ENCODE results near the gene GPC5.
"Not testable (repeated sequence)": the region's sequence is repeated elsewhere in the genome, so short reads cannot be mapped to it uniquely, and the experiment has no call there.

GPC5 gene

GRCh38 chr13:92452840-92453239, 1054.4 kb downstream of the GPC5 start:
- Histone ChIP-seq H3K9me3 (ENCODE audit: control insufficient read depth in 2 of 2, low read length in 2 of 2) (no peaks in the 10 kb centered on the region), H3K4me3 (ENCODE audit: low read length in 2 of 2) (no peak overlapping the region), H3K27ac (ENCODE audit: low read depth in 2 of 2, low read length in 2 of 2) (no peak overlapping the region), H3K4me1 (ENCODE audit: control insufficient read depth in 2 of 2, insufficient read depth in 2 of 2, low read length in 2 of 2) (no peaks in the 10 kb centered on the region), H3K36me3 (ENCODE audit: control insufficient read depth in 2 of 2, insufficient read depth in 2 of 2, low read length in 2 of 2) (no peaks in the 10 kb centered on the region), H3K9ac (ENCODE audit: low read depth in 1 of 2, low read length in 2 of 2) (no peak overlapping the region), H3K27me3 (ENCODE audit: control insufficient read depth in 2 of 2, insufficient read depth in 2 of 2, low read length in 2 of 2) (no peaks in the 10 kb centered on the region)

DNA sequence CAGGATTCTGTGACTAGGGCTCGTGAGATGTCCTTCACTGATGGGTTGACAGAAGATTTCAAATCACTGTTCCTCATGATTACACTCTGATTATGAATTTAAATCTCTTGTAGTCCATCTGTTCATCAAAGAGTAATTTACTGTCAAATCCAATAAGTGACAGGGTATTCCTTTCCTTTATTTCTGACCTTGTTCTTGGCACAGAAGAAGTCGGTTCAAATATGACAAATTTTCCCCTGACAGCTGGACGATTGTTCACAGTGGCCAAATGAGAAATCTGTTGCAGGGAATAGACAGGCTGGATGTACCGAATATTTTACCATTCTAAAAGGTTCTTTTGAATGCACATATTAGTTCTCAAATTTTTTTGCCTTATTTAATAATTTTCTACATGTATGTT, 1060.9 kb downstream of the GPC5 start:
- Histone ChIP-seq H3K9me3 (ENCODE audit: control insufficient read depth in 2 of 2, low read length in 2 of 2) (no peaks in the 10 kb centered on the region), H3K4me1 (ENCODE audit: control insufficient read depth in 2 of 2, insufficient read depth in 2 of 2, low read length in 2 of 2) (no peaks in the 10 kb centered on the region), H3K36me3 (ENCODE audit: control insufficient read depth in 2 of 2, insufficient read depth in 2 of 2, low read length in 2 of 2) (no peaks in the 10 kb centered on the region), H3K27ac (ENCODE audit: low read depth in 2 of 2, low read length in 2 of 2) (no peak overlapping the region), H3K27me3 (ENCODE audit: control insufficient read depth in 2 of 2, insufficient read depth in 2 of 2, low read length in 2 of 2) (no peaks in the 10 kb centered on the region), H3K4me3 (ENCODE audit: low read length in 2 of 2) (no peak overlapping the region), H3K9ac (ENCODE audit: low read depth in 1 of 2, low read length in 2 of 2) (no peak overlapping the region)

GRCh38 chr13:92460479-92460878, 1062.1 kb downstream of the GPC5 start:
- no peaks in the 10 kb centered on the region for H3K9me3 ChIP-seq (ENCODE audit: control insufficient read depth in 2 of 2, low read length in 2 of 2)
- H3K36me3 ChIP-seq (ENCODE audit: control insufficient read depth in 2 of 2, insufficient read depth in 2 of 2, low read length in 2 of 2), result no peaks in the 10 kb centered on the region
- H3K9ac ChIP-seq (ENCODE audit: low read depth in 1 of 2, low read length in 2 of 2), result no peak overlapping the region
- H3K27me3 ChIP-seq (ENCODE audit: control insufficient read depth in 2 of 2, insufficient read depth in 2 of 2, low read length in 2 of 2), result no peaks in the 10 kb centered on the region
- H3K4me1 ChIP-seq (ENCODE audit: control insufficient read depth in 2 of 2, insufficient read depth in 2 of 2, low read length in 2 of 2), result no peaks in the 10 kb centered on the region
- H3K27ac ChIP-seq (ENCODE audit: low read depth in 2 of 2, low read length in 2 of 2), result peak overlapping the region in 1 of 2 donors; percentile 35
- H3K4me3 ChIP-seq (ENCODE audit: low read length in 2 of 2), result no peak overlapping the region

DNA sequence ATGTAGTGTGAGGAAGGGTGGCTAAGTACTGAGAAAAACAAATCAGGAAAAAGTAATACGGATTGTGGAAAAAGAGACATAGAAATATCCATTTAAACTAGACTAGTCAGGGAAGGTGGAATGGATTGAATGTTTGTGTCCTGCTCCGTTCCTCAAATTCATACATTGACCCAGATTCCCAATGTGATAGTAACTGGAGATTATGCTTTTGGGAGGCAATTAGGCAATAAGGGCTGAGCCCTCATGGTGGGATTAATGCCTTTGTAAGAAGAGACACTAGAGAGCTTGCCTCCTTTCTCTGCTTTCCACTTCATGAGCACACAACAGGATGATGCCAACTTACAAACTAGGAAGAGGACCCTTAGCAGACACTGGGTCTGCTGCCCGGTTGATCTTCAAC, 1063.0 kb downstream of the GPC5 start:
- H3K4me1 ChIP-seq (ENCODE audit: control insufficient read depth in 2 of 2, insufficient read depth in 2 of 2, low read length in 2 of 2), result no peaks in the 10 kb centered on the region
- no peaks in the 10 kb centered on the region for H3K36me3 ChIP-seq (ENCODE audit: control insufficient read depth in 2 of 2, insufficient read depth in 2 of 2, low read length in 2 of 2)

DNA sequence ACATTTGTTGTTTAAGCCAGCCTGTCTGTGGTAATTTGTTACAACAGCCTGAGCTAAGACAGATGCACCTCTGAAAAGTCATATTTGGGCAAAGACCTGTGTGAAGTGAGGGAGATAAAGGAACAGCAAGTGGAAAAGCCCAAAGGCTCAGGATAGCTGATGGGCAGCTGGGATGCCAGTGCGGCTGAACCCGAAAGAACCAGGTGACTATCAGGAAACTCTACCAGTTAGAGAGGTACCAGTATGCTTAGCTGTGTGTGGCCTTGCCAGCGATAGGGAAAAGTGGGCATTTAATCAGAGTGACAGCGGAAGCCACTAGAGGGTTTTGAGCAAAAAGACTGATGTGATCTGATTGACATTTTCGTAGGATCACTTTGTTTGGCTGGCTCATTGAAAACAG, 1063.4 kb downstream of the GPC5 start:
- Histone ChIP-seq H3K27ac (ENCODE audit: low read depth in 2 of 2, low read length in 2 of 2) (no peak overlapping the region), H3K4me3 (ENCODE audit: low read length in 2 of 2) (no peak overlapping the region), H3K4me1 (ENCODE audit: control insufficient read depth in 2 of 2, insufficient read depth in 2 of 2, low read length in 2 of 2) (no peaks in the 10 kb centered on the region), H3K9me3 (ENCODE audit: control insufficient read depth in 2 of 2, low read length in 2 of 2) (no peaks in the 10 kb centered on the region), H3K36me3 (ENCODE audit: control insufficient read depth in 2 of 2, insufficient read depth in 2 of 2, low read length in 2 of 2) (no peaks in the 10 kb centered on the region), H3K27me3 (ENCODE audit: control insufficient read depth in 2 of 2, insufficient read depth in 2 of 2, low read length in 2 of 2) (no peaks in the 10 kb centered on the region), H3K9ac (ENCODE audit: low read depth in 1 of 2, low read length in 2 of 2) (no peak overlapping the region)

More for the DNA sequence above, 1063.0 kb downstream of the GPC5 start:
- Histone ChIP-seq H3K4me3 (ENCODE audit: low read length in 2 of 2) (no peak overlapping the region), H3K9me3 (ENCODE audit: control insufficient read depth in 2 of 2, low read length in 2 of 2) (no peaks in the 10 kb centered on the region), H3K27me3 (ENCODE audit: control insufficient read depth in 2 of 2, insufficient read depth in 2 of 2, low read length in 2 of 2) (no peaks in the 10 kb centered on the region), H3K9ac (ENCODE audit: low read depth in 1 of 2, low read length in 2 of 2) (no peak overlapping the region), H3K27ac (ENCODE audit: low read depth in 2 of 2, low read length in 2 of 2) (no peak overlapping the region)

- Histone ChIP-seq H3K27ac (ENCODE audit: low read depth in 2 of 2, low read length in 2 of 2) (no peak overlapping the region), H3K4me1 (ENCODE audit: control insufficient read depth in 2 of 2, insufficient read depth in 2 of 2, low read length in 2 of 2) (no peaks in the 10 kb centered on the region), H3K4me3 (ENCODE audit: low read length in 2 of 2) (no peak overlapping the region), H3K27me3 (ENCODE audit: control insufficient read depth in 2 of 2, insufficient read depth in 2 of 2, low read length in 2 of 2) (no peaks in the 10 kb centered on the region), H3K9me3 (ENCODE audit: control insufficient read depth in 2 of 2, low read length in 2 of 2) (no peaks in the 10 kb centered on the region), H3K9ac (ENCODE audit: low read depth in 1 of 2, low read length in 2 of 2) (no peak overlapping the region), H3K36me3 (ENCODE audit: control insufficient read depth in 2 of 2, insufficient read depth in 2 of 2, low read length in 2 of 2) (no peaks in the 10 kb centered on the region)
Observed at GRCh38 chr13:92463134-92463533, 1064.7 kb downstream of the GPC5 start.

DNA sequence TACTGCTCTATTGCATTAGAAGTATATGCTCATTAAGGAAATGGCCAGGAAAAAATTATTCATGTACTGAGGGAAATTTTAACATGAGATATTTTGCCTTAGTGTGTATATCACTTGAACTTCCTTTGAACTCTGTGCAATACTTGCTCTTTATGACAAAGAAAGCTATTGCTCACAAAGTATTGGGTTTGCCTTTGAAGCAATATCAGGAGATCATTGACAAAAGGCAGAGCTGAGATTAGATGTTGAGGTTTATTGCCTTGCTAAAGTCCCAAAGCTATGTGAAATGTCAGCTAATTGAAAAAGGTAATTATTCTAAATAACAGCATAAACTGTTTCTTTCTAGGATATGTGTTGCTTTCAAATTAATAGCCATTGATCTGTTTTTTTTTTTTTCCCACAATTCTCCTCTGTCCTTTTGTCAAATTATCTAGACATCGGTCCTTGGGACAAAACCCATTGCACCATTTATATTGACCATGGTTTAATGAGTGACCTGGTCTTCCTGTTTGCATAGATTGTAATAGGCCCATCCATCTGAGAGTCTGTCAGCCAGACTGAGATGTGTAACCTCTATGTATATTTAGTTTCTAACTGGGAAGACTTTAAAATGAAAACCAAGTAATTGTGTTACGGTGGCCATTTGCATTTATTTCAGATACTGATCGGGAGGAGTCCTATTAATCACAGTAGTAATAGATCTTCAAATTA, 1075.5 kb downstream of the GPC5 start:
- H3K27ac ChIP-seq (ENCODE audit: low read depth in 2 of 2, low read length in 2 of 2), result no peak overlapping the region
- peaks cover 0 to 5% of the 10 kb centered on the region in 2 donors for H3K4me1 ChIP-seq (ENCODE audit: control insufficient read depth in 2 of 2, insufficient read depth in 2 of 2, low read length in 2 of 2)
- H3K9me3 ChIP-seq (ENCODE audit: control insufficient read depth in 2 of 2, low read length in 2 of 2), result no peaks in the 10 kb centered on the region

DNA sequence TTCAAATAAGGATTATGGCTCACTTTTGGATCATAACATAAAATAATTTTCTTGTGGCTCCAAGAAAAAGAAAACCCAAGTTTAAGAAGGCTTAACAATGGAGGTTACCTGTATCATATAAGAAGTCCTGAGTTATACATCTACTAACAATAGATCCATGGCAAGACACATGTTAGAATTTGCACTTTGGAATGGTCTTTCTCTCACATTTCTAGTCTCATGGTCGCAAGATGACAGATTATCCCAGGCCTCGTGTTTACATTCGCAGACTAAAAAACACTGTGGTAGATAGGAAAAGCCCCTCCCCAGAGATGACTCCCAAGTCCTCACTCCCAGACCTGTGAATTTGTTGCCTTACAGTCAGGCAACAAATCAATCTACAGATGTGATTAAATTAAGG, 1082.0 kb downstream of the GPC5 start:
- no peak overlapping the region for H3K9ac ChIP-seq (ENCODE audit: low read depth in 1 of 2, low read length in 2 of 2)
- H3K27ac ChIP-seq (ENCODE audit: low read depth in 2 of 2, low read length in 2 of 2), result no peak overlapping the region

More for the DNA sequence above, 1075.5 kb downstream of the GPC5 start:
- Histone ChIP-seq H3K36me3 (ENCODE audit: control insufficient read depth in 2 of 2, insufficient read depth in 2 of 2, low read length in 2 of 2) (no peaks in the 10 kb centered on the region), H3K4me3 (ENCODE audit: low read length in 2 of 2) (no peak overlapping the region), H3K9ac (ENCODE audit: low read depth in 1 of 2, low read length in 2 of 2) (no peak overlapping the region), H3K27me3 (ENCODE audit: control insufficient read depth in 2 of 2, insufficient read depth in 2 of 2, low read length in 2 of 2) (no peaks in the 10 kb centered on the region)

GRCh38 chr13:92482790-92483189, 1084.4 kb downstream of the GPC5 start:
- not testable (repeated sequence) for H3K27ac ChIP-seq (ENCODE audit: low read depth in 2 of 2, low read length in 2 of 2); H3K4me3 ChIP-seq (ENCODE audit: low read length in 2 of 2); H3K9me3 ChIP-seq (ENCODE audit: control insufficient read depth in 2 of 2, low read length in 2 of 2); H3K4me1 ChIP-seq (ENCODE audit: control insufficient read depth in 2 of 2, insufficient read depth in 2 of 2, low read length in 2 of 2); H3K9ac ChIP-seq (ENCODE audit: low read depth in 1 of 2, low read length in 2 of 2); H3K36me3 ChIP-seq (ENCODE audit: control insufficient read depth in 2 of 2, insufficient read depth in 2 of 2, low read length in 2 of 2); H3K27me3 ChIP-seq (ENCODE audit: control insufficient read depth in 2 of 2, insufficient read depth in 2 of 2, low read length in 2 of 2)

More for the DNA sequence above, 1082.0 kb downstream of the GPC5 start:
- H3K36me3 ChIP-seq (ENCODE audit: control insufficient read depth in 2 of 2, insufficient read depth in 2 of 2, low read length in 2 of 2), result no peaks in the 10 kb centered on the region
- H3K4me1 ChIP-seq (ENCODE audit: control insufficient read depth in 2 of 2, insufficient read depth in 2 of 2, low read length in 2 of 2), result peaks cover 0 to 7% of the 10 kb centered on the region in 2 donors
- no peaks in the 10 kb centered on the region for H3K9me3 ChIP-seq (ENCODE audit: control insufficient read depth in 2 of 2, low read length in 2 of 2)
- H3K27me3 ChIP-seq (ENCODE audit: control insufficient read depth in 2 of 2, insufficient read depth in 2 of 2, low read length in 2 of 2), result no peaks in the 10 kb centered on the region
- no peak overlapping the region for H3K4me3 ChIP-seq (ENCODE audit: low read length in 2 of 2)

- H3K36me3 ChIP-seq (ENCODE audit: control insufficient read depth in 2 of 2, insufficient read depth in 2 of 2, low read length in 2 of 2), result no peaks in the 10 kb centered on the region
- no peaks in the 10 kb centered on the region for H3K9me3 ChIP-seq (ENCODE audit: control insufficient read depth in 2 of 2, low read length in 2 of 2)
- H3K4me3 ChIP-seq (ENCODE audit: low read length in 2 of 2), result no peak overlapping the region
- no peaks in the 10 kb centered on the region for H3K27me3 ChIP-seq (ENCODE audit: control insufficient read depth in 2 of 2, insufficient read depth in 2 of 2, low read length in 2 of 2)
- peaks cover 0 to 2% of the 10 kb centered on the region in 2 donors for H3K4me1 ChIP-seq (ENCODE audit: control insufficient read depth in 2 of 2, insufficient read depth in 2 of 2, low read length in 2 of 2)
- no peak overlapping the region for H3K27ac ChIP-seq (ENCODE audit: low read depth in 2 of 2, low read length in 2 of 2)
- no peak overlapping the region for H3K9ac ChIP-seq (ENCODE audit: low read depth in 1 of 2, low read length in 2 of 2)
Observed at GRCh38 chr13:92483894-92484293, 1085.5 kb downstream of the GPC5 start.
